ENCODE results near the gene MASP2.
"Not testable (repeated sequence)": the region's sequence is repeated elsewhere in the genome, so short reads cannot be mapped to it uniquely, and the experiment has no call there.

The MASP2 gene

DNA sequence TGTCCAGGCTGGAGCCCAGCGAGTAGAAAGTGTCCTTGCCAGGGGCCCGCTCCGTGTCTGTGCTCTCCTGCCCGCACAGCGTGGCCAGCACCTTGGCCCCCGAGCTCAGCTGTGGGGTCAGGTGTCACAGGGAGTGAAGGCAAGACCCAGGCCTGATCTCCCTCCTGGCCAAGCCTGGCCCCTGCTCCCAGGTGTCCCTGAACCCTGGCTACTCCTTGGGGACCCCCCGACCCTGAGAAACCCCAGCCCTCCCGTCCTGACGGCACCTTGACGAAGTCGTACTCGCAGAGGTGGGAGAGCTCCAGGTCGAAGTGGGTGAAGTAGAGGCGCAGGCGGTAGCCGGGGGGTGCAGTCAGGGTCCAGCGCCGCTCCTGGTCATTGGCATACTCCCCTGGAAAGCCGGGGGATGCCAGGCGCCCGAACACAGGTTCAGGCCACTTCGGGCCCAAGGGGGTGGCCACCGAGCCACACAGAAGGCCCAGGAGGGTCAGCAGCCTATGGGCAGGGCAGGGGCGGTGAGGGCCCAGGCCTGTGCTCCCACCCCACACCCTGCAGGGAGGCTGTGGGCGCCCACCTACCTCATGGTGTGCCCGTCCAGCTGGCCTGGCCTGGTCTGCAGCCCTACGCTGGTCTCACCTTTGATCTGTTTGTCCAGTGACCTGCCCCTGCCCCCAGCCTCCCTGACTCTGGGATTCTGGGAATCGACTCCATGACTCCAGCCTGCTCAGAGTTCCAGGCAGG is at the start of gene MASP2:
MASP2 (minus strand) TSS at position 615 of the 741 bp plus-strand sequence; CDS start at position 583, 32 bp downstream.
- Histone ChIP-seq H3K27ac (no peak within 1 kb of the TSS), H3K36me3 (no peaks in the 10 kb centered on the region), H3K4me3 (ENCODE audit: low read depth in 1 of 2, low read length in 1 of 2) (no peak within 1 kb of the TSS), H3K9me3 (no peaks in the 10 kb centered on the region), H3K27me3 (no peaks in the 10 kb centered on the region), H3K4me1 (ENCODE audit: control insufficient read depth in 1 of 2, insufficient read depth in 1 of 2, low read depth in 1 of 2, low read length in 1 of 2) (peaks cover 5% of the 10 kb centered on the region in 2 experiments)
- TF ChIP-seq, protein P1, sequence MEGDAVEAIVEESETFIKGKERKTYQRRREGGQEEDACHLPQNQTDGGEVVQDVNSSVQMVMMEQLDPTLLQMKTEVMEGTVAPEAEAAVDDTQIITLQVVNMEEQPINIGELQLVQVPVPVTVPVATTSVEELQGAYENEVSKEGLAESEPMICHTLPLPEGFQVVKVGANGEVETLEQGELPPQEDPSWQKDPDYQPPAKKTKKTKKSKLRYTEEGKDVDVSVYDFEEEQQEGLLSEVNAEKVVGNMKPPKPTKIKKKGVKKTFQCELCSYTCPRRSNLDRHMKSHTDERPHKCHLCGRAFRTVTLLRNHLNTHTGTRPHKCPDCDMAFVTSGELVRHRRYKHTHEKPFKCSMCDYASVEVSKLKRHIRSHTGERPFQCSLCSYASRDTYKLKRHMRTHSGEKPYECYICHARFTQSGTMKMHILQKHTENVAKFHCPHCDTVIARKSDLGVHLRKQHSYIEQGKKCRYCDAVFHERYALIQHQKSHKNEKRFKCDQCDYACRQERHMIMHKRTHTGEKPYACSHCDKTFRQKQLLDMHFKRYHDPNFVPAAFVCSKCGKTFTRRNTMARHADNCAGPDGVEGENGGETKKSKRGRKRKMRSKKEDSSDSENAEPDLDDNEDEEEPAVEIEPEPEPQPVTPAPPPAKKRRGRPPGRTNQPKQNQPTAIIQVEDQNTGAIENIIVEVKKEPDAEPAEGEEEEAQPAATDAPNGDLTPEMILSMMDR (IDR thresholded peaks at IDR 0.05): no peak

DNA sequence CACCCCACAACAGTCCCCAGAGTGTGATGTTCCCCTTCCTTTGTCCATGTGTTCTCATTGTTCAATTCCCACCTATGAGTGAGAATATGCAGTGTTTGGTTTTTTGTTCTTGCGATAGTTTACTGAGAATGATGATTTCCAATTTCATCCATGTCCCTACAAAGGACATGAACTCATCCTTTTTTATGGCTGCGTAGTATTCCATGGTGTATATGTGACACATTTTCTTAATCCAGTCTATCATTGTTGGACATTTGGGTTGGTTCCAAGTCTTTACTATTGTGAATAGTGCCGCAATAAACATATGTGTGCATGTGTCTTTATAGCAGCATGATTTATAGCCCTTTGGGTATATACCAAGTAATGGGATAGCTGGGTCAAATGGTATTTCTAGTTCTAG is 36.7 kb upstream of the MASP2 start:
- H3K4me1 ChIP-seq (ENCODE audit: control insufficient read depth in 1 of 2, insufficient read depth in 1 of 2, low read depth in 1 of 2, low read length in 1 of 2); H3K27ac ChIP-seq; H3K4me3 ChIP-seq (ENCODE audit: low read depth in 1 of 2, low read length in 1 of 2); H3K9me3 ChIP-seq; H3K27me3 ChIP-seq: not testable (repeated sequence)
- H3K36me3 ChIP-seq: peaks cover 63% of the 10 kb centered on the region

DNA sequence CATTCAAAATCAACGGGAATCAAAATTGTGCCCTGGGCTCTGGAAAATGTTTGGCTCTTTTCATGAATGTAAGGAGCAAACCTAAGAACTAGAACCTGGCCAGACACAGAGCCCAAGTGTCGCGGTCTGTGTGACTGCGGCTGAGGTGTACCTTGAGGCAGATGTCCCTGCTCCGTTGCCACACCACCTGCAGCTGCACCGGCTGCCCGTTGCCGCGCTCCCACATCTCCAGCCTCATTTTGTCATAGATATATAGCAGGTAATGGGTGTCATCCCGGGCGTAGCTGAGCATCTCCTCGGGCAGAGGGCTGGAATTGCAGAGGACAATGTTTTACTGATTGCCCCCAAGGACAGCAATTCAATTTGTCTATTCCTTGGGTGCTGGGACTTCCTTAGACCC is 33.9 kb upstream of the MASP2 start:
- no peaks in the 10 kb centered on the region for H3K4me1 ChIP-seq (ENCODE audit: control insufficient read depth in 1 of 2, insufficient read depth in 1 of 2, low read depth in 1 of 2, low read length in 1 of 2)
- no peaks in the 10 kb centered on the region for H3K27me3 ChIP-seq
- TF ChIP-seq, protein P1 (IDR thresholded peaks at IDR 0.05): no peak
- H3K4me3 ChIP-seq (ENCODE audit: low read depth in 1 of 2, low read length in 1 of 2): no peak overlapping the region
- peaks cover 69% of the 10 kb centered on the region for H3K36me3 ChIP-seq
- no peak overlapping the region for H3K27ac ChIP-seq
- H3K9me3 ChIP-seq: no peaks in the 10 kb centered on the region

DNA sequence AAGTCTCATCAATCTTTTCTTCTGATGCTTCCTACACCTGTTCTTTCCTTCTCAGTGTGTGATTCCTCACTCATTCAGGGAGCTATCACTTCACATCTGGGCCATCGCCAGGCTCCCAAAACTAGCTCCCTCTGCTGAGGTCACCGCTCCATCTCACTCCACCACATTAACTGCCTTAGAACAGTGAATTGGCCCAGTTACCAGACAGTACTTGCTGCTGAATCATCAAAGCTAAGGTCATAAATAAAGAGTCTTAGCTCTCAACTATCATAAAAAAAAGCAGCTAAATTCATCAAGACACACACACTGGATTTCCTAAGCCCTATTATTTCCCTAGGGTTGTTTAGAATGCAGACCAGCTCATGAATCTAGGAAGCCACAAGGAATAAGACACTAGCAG is 31.6 kb upstream of the MASP2 start:
- Histone ChIP-seq H3K27ac (no peak overlapping the region), H3K36me3 (peaks cover 92% of the 10 kb centered on the region), H3K4me1 (ENCODE audit: control insufficient read depth in 1 of 2, insufficient read depth in 1 of 2, low read depth in 1 of 2, low read length in 1 of 2) (no peaks in the 10 kb centered on the region), H3K27me3 (no peaks in the 10 kb centered on the region), H3K9me3 (no peaks in the 10 kb centered on the region), H3K4me3 (ENCODE audit: low read depth in 1 of 2, low read length in 1 of 2) (no peak overlapping the region)
- TF ChIP-seq, protein P1 (IDR thresholded peaks at IDR 0.05): no peak

DNA sequence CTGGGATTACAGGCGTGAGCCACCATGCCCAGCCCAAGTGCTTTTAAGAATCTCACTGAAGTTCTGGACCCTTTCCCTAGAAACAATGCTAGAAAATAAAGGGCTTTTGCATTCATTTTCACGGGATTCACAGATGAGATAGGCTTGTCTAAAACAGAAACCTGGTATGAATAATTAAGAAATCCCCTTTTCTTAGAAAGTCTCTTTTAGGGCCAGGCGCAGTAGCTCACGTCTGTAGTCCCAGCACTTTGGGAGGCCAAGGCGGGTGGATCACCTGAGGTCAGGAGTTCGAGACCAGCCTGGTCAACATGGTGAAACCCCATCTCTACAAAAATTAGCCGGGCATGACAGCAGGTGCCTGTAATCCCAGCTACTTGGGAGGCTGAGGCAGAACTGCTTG is 26.4 kb upstream of the MASP2 start:
- not testable (repeated sequence) for H3K27ac ChIP-seq; H3K4me1 ChIP-seq (ENCODE audit: control insufficient read depth in 1 of 2, insufficient read depth in 1 of 2, low read depth in 1 of 2, low read length in 1 of 2); H3K27me3 ChIP-seq; H3K4me3 ChIP-seq (ENCODE audit: low read depth in 1 of 2, low read length in 1 of 2); H3K9me3 ChIP-seq
- H3K36me3 ChIP-seq: peaks cover 97% of the 10 kb centered on the region

DNA sequence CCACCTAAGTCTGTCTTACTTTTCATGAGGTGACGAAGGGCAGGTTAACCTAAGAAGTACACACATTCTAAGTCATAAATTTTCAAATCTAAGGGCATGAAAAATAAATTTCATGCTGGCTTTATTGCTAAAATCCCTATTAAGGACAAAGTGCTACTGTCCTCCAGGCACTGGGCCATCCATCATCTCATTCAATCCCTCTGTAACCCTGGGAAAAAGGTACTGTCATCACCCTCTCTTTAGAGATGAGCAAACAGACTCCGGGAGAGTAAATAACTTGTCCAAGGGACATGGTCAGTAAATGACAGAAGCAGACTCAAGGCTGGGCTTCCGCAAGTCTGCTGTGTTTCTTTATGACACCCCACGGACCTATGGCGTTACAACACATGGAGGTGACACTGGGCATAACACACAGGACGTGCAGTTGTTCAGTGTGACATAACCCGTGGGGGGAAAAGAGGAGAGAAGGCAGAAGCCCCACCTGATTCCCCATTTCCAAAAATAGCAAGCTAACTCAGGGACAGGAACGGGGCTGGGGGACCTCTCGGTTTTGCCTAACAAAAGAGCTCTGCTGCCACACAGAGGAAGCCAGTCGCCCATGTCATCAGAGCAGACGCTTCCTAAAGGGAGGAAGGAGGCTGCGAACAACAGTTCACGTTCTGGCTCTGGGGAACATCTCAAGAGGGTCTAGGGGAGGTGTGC is 25.3 kb upstream of the MASP2 start:
- Histone ChIP-seq H3K36me3 (peaks cover 100% of the 10 kb centered on the region), H3K27ac (no peak overlapping the region), H3K4me1 (ENCODE audit: control insufficient read depth in 1 of 2, insufficient read depth in 1 of 2, low read depth in 1 of 2, low read length in 1 of 2) (no peaks in the 10 kb centered on the region), H3K9me3 (no peaks in the 10 kb centered on the region), H3K27me3 (no peaks in the 10 kb centered on the region), H3K4me3 (ENCODE audit: low read depth in 1 of 2, low read length in 1 of 2) (no peak overlapping the region)
- TF ChIP-seq, protein P1 (IDR thresholded peaks at IDR 0.05): no peak
